Testis (tissue), 3 donors: ENCODE measurements around the gene ZFYVE16. TPM values are rescaled to one million over a fixed set of nuclear protein-coding genes. Genes with fewer than 3 reads are reported as not detected.
"Not testable (repeated sequence)": the region's sequence is repeated elsewhere in the genome, so short reads cannot be mapped to it uniquely, and the experiment has no call there.

Experiments used
- DNase-seq: peaks from one replicate; pipeline ENCODE4 v3.0.0-alpha.2; 2019
- H3K27ac ChIP-seq, 2 donors: fragments of 200-600 bp; sonication (generic); one replicate each; pipeline ENCODE4 v1.5.1; 2019
- H3K27me3 ChIP-seq: fragments of 200-600 bp; sonication (generic); one replicate; pipeline ENCODE4 v1.5.1; 2019
- H3K36me3 ChIP-seq: fragments of 200-600 bp; sonication (generic); one replicate; pipeline ENCODE4 v1.5.1; 2017; ENCODE audit warnings: low read depth; ENCODE audit errors: missing control alignments
- H3K4me1 ChIP-seq: fragments of 200-600 bp; sonication (generic); one replicate; pipeline ENCODE4 v1.5.1; 2019
- H3K4me3 ChIP-seq, 2 donors: fragments of 200-600 bp; sonication (generic); one replicate each; pipeline ENCODE4 v1.5.1; 2017 to 2019
- H3K9me3 ChIP-seq: fragments of 200-600 bp; sonication (generic); one replicate; pipeline ENCODE4 v1.5.1; 2017
- CTCF ChIP-seq, 3 experiments: fragments of 450-650 bp in 2 of 3; fragments of 200-600 bp in 1 of 3; sonication (generic) in 1 of 3; IDR thresholded peaks; one replicate each; pipeline ENCODE4 v1.5.1; 2016 to 2019; ENCODE audit warnings: antibody characterized with exemption in 3 of 3, mild to moderate bottlenecking in 2 of 3, moderate library complexity in 1 of 3
- POLR2A ChIP-seq: fragments of 450-650 bp; IDR thresholded peaks from one replicate; pipeline ENCODE4 v1.6.1; 2017; ENCODE audit warnings: antibody characterized with exemption, mild to moderate bottlenecking, moderate library complexity
- WGBS, 2 donors: methylation state at CpG; one replicate each; pipeline ENCODE4 v1.1.5; 2018; 5-methylcytosine and 5-hydroxymethylcytosine counted together
- intact Hi-C: fragments of 100-400 bp; cut with DNase I; formaldehyde crosslinking; loops from one replicate; pipeline ENCODE4 v1.15.1; 2023; ENCODE audit warnings: low total_unique reads
- polyA plus RNA-seq: library from polyadenylated mRNA; stranded (reverse); fragments of 350-450 nt; fragmentation: Illumina TruSeq; extraction: RNeasy Lipid Tissue Mini Kit (QIAGEN cat#74804); gene quantifications from one replicate; pipeline ENCODE4 v1.2.3, GENCODE V29; 2014; ENCODE audit warnings: low read depth, low replicate concordance; ENCODE audit not compliant: insufficient read depth
- total RNA-seq, 2 donors: library from RNA; depleted of rRNA; stranded (reverse); fragments of >200 nt; gene quantifications; one replicate each; pipeline ENCODE4 v1.2.3, GENCODE V29; 2016

The ZFYVE16 gene
- total and polyA plus RNA-seq, 3 donors from 2014 or later, result 16.3 to 52.7 (median 50.0) TPM

DNA sequence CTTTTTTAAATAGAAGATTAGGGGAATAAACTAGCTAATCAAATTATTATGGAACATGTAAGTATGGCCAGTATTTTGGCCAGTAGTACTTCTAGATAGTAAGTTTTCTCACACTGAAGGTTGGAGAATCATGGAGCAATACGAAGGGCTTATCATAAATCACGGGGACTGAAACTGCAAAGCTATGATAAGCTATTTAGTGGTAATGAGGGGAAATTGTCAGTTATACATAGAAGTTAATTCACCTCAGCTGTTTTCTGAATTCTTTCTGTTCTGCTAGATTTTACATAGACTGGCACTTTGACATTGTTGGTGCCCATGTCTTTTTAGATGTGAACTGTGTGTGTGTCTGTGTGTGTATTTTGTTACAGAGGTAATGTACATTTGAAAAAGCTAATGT is 45.5 kb downstream of the ZFYVE16 start:
- Histone ChIP-seq H3K4me3 (no peak overlapping the region), H3K27ac (no peak overlapping the region), H3K36me3 (no peaks in the 10 kb centered on the region), H3K9me3 (no peaks in the 10 kb centered on the region), H3K27me3 (no peaks in the 10 kb centered on the region), H3K4me1 (no peaks in the 10 kb centered on the region)
- TF ChIP-seq POLR2A, result no peak
- no peak for TF ChIP-seq CTCF (IDR thresholded peaks at IDR 0.05)
- DNase-seq, result no peak
- intact Hi-C loops, result no loop called here
- WGBS, 2 donors, result 66 to 72% methylated on average over 2 of the region's 2 CpGs

GRCh38 chr5:80463269-80463668 is 55.4 kb downstream of the ZFYVE16 start:
- DNase-seq, result no peak
- 97 to 100% methylated on average over 3 to 4 of the region's 4 CpGs for WGBS, 2 donors
- no peak for TF ChIP-seq CTCF (IDR thresholded peaks at IDR 0.05)
- no peak for TF ChIP-seq POLR2A
- Histone ChIP-seq H3K27me3 (no peaks in the 10 kb centered on the region), H3K9me3 (no peaks in the 10 kb centered on the region), H3K4me1 (no peaks in the 10 kb centered on the region), H3K36me3 (no peaks in the 10 kb centered on the region), H3K4me3 (no peak overlapping the region), H3K27ac (no peak overlapping the region)
- intact Hi-C loops, result no loop called here

- DNase-seq, result no peak
- intact Hi-C loops, result no loop called here
- Histone ChIP-seq H3K9me3 (no peaks in the 10 kb centered on the region), H3K27ac (no peak overlapping the region), H3K4me1 (no peaks in the 10 kb centered on the region), H3K4me3 (no peak overlapping the region), H3K27me3 (no peaks in the 10 kb centered on the region), H3K36me3 (no peaks in the 10 kb centered on the region)
- TF ChIP-seq CTCF (IDR thresholded peaks at IDR 0.05) (no peak), POLR2A (no peak)
- 62 to 73% methylated on average over 4 of the region's 4 CpGs for WGBS, 2 donors
Observed at GRCh38 chr5:80466669-80467485, 59.0 kb downstream of the ZFYVE16 start.

DNA sequence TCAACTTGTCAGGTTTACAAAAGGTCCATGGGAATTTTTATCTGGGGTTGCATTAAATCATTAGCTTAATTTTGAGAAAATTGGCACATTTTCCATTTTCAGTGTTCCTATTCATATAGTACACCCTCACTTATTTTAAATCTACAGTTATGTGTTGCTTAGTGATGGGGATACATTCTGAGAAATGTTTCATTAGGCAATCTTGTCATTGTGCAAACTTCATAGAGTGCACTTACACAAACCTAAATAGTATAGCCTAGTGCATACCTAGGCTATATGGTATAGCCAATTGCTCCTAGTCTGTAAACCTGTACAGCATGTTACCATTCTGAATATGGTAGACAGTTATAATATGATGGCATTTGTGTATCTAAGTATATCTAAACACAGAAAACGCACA is 60.3 kb downstream of the ZFYVE16 start:
- H3K9me3 ChIP-seq, result no peaks in the 10 kb centered on the region
- no peaks in the 10 kb centered on the region for H3K4me1 ChIP-seq
- no peaks in the 10 kb centered on the region for H3K27me3 ChIP-seq
- H3K4me3 ChIP-seq, result no peak overlapping the region
- H3K27ac ChIP-seq, result no peak overlapping the region
- no peak for TF ChIP-seq CTCF (IDR thresholded peaks at IDR 0.05)
- no peak for TF ChIP-seq POLR2A
- intact Hi-C loops, result no loop called here
- H3K36me3 ChIP-seq, result no peaks in the 10 kb centered on the region
- no peak for DNase-seq
- 98 to 100% methylated on average over 1 of the region's 1 CpG for WGBS, 2 donors

- intact Hi-C loops, DNase-seq, H3K9me3 ChIP-seq, H3K4me3 ChIP-seq, H3K36me3 ChIP-seq, H3K27me3 ChIP-seq, H3K27ac ChIP-seq, H3K4me1 ChIP-seq: not testable (repeated sequence)
- WGBS, 2 donors, result 95 to 100% methylated on average over 1 to 2 of the region's 2 CpGs
Observed at GRCh38 chr5:80470631-80471030, 62.8 kb downstream of the ZFYVE16 start.
